Mucosa of descending colon (tissue), 3 donors: ENCODE data around the gene MOSMO. TPM values are rescaled to one million over a fixed set of nuclear protein-coding genes. Genes with fewer than 3 reads are reported as not detected.
"Not testable (repeated sequence)": the region's sequence is repeated elsewhere in the genome, so short reads cannot be mapped to it uniquely, and the experiment has no call there.

Experiments
- ATAC-seq: fragments of 200-7000 bp; cut with Tn5 transposase; one replicate; pipeline ENCODE4 v1.9.1; 2020; ENCODE audit warnings: mild to moderate bottlenecking, moderate library complexity
- DNase-seq, 3 donors: peaks; one replicate each; pipeline ENCODE4 v3.0.0-alpha.2; 2020
- H3K36me3 ChIP-seq: fragments of 200-600 bp; one replicate; pipeline ENCODE4 v1.8.0; 2021; ENCODE audit warnings: low read depth, mild to moderate bottlenecking
- H3K4me1 ChIP-seq: fragments of 200-600 bp; one replicate; pipeline ENCODE4 v1.8.0; 2021; ENCODE audit warnings: low read depth, mild to moderate bottlenecking
- H3K4me3 ChIP-seq: fragments of 200-600 bp; one replicate; pipeline ENCODE4 v1.8.0; 2021; ENCODE audit warnings: mild to moderate bottlenecking
- H3K9me3 ChIP-seq: fragments of 200-600 bp; one replicate; pipeline ENCODE4 v1.8.0; 2021; ENCODE audit warnings: mild to moderate bottlenecking
- intact Hi-C, 2 donors: fragments of 100-400 bp; cut with DNase I in 1 of 2; cut with micrococcal nuclease in 1 of 2; formaldehyde crosslinking; loops; one replicate each; pipeline versions ENCODE4 v1.11.0 to v1.11.1; 2022; cut with DNase I, micrococcal nuclease
- total RNA-seq, 3 donors: library from RNA; stranded (reverse); fragmentation: NEBNext Ultra II Directional in 2 of 3; extraction: Animal tissue kit (Norgen Biotek cat#: 25700) in 2 of 3; gene quantifications; one replicate each; pipeline versions ENCODE4 v1.2.1 to v1.2.4, GENCODE V29; 2021 to 2023
- TF ChIP-seq, protein P1 (sequence below): fragments of 200-600 bp; IDR thresholded peaks from one replicate; pipeline ENCODE4 v1.8.0; 2022; ENCODE audit warnings: antibody characterized with exemption, mild to moderate bottlenecking
- donor health status: DM: no; HTN: no; CAD: no; lungs with moderate emphysema.
- donor health status: DM: no; HTN: no; CAD: no.
- donor health status: DM: no; HTN: yes; CAD: no.

MOSMO gene
- total RNA-seq, 3 donors from 2014 or later: 8.6 to 11.4 (median 11.4) TPM

DNA sequence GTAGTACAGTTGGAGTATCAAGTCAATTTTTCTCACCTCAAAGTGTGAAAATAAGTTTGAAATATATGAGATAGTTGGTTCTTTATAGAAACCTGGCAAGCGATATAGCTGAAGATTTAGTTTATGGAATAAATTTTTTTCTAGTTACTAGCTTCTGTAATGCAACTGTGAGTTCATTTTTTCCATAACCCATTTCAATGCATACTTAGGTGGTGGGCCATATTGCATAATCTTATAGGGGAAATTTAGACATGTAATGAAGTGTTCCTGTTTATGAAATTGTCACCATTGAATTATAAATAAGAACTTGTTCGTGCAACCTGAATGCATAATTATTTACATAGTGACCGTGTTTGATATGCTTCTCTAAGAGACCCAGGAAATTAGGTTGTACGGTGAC is 9.0 kb downstream of the MOSMO start:
- DNase-seq (no peak), ATAC-seq (no peak)
- H3K36me3 ChIP-seq: no peaks in the 10 kb centered on the region
- intact Hi-C loops: loop anchor here in 1 of 2 donors (10.0 kb wide), 1 partner anchor 168 kb away; no protein-coding TSS in a partner anchor
- H3K4me1 ChIP-seq: no peaks in the 10 kb centered on the region
- H3K4me3 ChIP-seq: no peak overlapping the region
- TF ChIP-seq, protein P1, sequence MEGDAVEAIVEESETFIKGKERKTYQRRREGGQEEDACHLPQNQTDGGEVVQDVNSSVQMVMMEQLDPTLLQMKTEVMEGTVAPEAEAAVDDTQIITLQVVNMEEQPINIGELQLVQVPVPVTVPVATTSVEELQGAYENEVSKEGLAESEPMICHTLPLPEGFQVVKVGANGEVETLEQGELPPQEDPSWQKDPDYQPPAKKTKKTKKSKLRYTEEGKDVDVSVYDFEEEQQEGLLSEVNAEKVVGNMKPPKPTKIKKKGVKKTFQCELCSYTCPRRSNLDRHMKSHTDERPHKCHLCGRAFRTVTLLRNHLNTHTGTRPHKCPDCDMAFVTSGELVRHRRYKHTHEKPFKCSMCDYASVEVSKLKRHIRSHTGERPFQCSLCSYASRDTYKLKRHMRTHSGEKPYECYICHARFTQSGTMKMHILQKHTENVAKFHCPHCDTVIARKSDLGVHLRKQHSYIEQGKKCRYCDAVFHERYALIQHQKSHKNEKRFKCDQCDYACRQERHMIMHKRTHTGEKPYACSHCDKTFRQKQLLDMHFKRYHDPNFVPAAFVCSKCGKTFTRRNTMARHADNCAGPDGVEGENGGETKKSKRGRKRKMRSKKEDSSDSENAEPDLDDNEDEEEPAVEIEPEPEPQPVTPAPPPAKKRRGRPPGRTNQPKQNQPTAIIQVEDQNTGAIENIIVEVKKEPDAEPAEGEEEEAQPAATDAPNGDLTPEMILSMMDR: no peak
- no peaks in the 10 kb centered on the region for H3K9me3 ChIP-seq

GRCh38 chr16:22018559-22018958 is 10.6 kb downstream of the MOSMO start:
- DNase-seq (no peak), ATAC-seq (no peak)
- intact Hi-C loops: loop anchor here in 1 of 2 donors (10.0 kb wide), 1 partner anchor 166 kb away; no protein-coding TSS in a partner anchor
- TF ChIP-seq, protein P1: no peak
- H3K4me3 ChIP-seq: no peak overlapping the region
- H3K4me1 ChIP-seq: no peaks in the 10 kb centered on the region
- H3K36me3 ChIP-seq: no peaks in the 10 kb centered on the region
- no peaks in the 10 kb centered on the region for H3K9me3 ChIP-seq

GRCh38 chr16:22022151-22022550 is 14.2 kb downstream of the MOSMO start:
- Histone ChIP-seq H3K4me1 (peaks cover 3% of the 10 kb centered on the region), H3K9me3 (no peaks in the 10 kb centered on the region), H3K36me3 (no peaks in the 10 kb centered on the region), H3K4me3 (no peak overlapping the region)
- intact Hi-C loops: no loop called here
- DNase-seq (no peak), ATAC-seq (no peak)
- TF ChIP-seq, protein P1: no peak

- no peak overlapping the region for H3K4me3 ChIP-seq
- intact Hi-C loops: no loop called here
- DNase-seq (no peak), ATAC-seq (no peak)
- TF ChIP-seq, protein P1: no peak
- peaks cover 3% of the 10 kb centered on the region for H3K4me1 ChIP-seq
- H3K36me3 ChIP-seq: no peaks in the 10 kb centered on the region
- H3K9me3 ChIP-seq: no peaks in the 10 kb centered on the region
Measured at GRCh38 chr16:22023505-22023904, 15.6 kb downstream of the MOSMO start.

- intact Hi-C loops, H3K4me1 ChIP-seq, ATAC-seq, H3K4me3 ChIP-seq, H3K9me3 ChIP-seq, DNase-seq, H3K36me3 ChIP-seq: not testable (repeated sequence)
Measured at GRCh38 chr16:22024785-22025184, 16.9 kb downstream of the MOSMO start.

DNA sequence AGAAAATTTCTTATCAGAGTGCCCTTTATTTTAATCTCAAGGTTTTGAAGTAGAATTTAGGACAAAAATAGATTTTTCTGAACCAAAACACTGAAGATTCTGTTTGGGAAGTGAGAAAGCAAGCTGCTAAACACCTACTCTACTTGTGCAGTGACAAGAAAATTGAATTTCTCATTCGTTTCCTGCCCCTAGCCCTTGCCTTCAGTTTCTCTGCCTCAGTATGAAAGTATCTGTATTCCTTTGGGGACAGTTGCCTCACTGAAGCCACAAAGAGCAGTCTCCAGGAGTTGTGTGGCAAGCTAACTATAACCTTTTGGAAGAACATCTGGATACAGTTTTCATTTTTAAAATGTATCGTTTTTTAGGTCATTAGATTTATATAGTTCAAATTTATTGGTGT is 19.7 kb downstream of the MOSMO start:
- H3K4me3 ChIP-seq: no peak overlapping the region
- no peaks in the 10 kb centered on the region for H3K9me3 ChIP-seq
- no peaks in the 10 kb centered on the region for H3K36me3 ChIP-seq
- ATAC-seq (no peak), DNase-seq (no peak)
- H3K4me1 ChIP-seq: peaks cover 8% of the 10 kb centered on the region
- TF ChIP-seq, protein P1: no peak
- intact Hi-C loops: no loop called here
